GM23248 (cell line): ENCODE results near the gene SLC31A2.

Experiments
- EZH2 ChIP-seq: fragments of 200-600 bp; sonication (generic); IDR thresholded peaks from 2 replicates; pipeline ENCODE4 v1.6.1; 2018; ENCODE audit warnings: antibody characterized with exemption, mild to moderate bottlenecking; ENCODE audit not compliant: insufficient read depth, poor library complexity, severe bottlenecking
- EZH2phosphoT487 ChIP-seq: fragments of 200-600 bp; sonication (generic); IDR thresholded peaks from 2 replicates; pipeline ENCODE4 v1.6.1; 2018; ENCODE audit warnings: antibody characterized with exemption, moderate library complexity, mild to moderate bottlenecking, low read depth; ENCODE audit not compliant: insufficient read depth

GRCh38 chr9:113210815-113211214 lies 60.0 kb downstream of the SLC31A2 start:
- TF ChIP-seq EZH2 (no peak), EZH2phosphoT487 (no peak)
